Trophoblast cell (in vitro differentiated cells and primary cell): ENCODE results near the gene OR1F1.

Experiments
- DNase-seq, 2 donors: peaks; one replicate each; pipeline ENCODE4 v3.0.0-alpha.2; 2016
- H2AFZ ChIP-seq: 2 replicates; pipeline ENCODE4 v1.6.1; 2013; ENCODE audit warnings: low read length, moderate library complexity, mild to moderate bottlenecking; ENCODE audit not compliant: insufficient read depth, poor library complexity
- H2AK5ac ChIP-seq: 2 replicates; pipeline ENCODE4 v1.6.1; 2013; ENCODE audit warnings: mild to moderate bottlenecking, low read length
- H2BK120ac ChIP-seq: 2 replicates; pipeline ENCODE4 v1.6.1; 2013; ENCODE audit warnings: low read length, mild to moderate bottlenecking, moderate library complexity; ENCODE audit not compliant: insufficient read depth, poor library complexity
- H2BK12ac ChIP-seq: 2 replicates; pipeline ENCODE4 v1.6.1; 2013; ENCODE audit warnings: mild to moderate bottlenecking, low read length, moderate library complexity
- H2BK5ac ChIP-seq: 2 replicates; pipeline ENCODE4 v1.6.1; 2013; ENCODE audit warnings: low read length, low read depth, moderate library complexity, mild to moderate bottlenecking; ENCODE audit not compliant: poor library complexity
- H3K14ac ChIP-seq: 2 replicates; pipeline ENCODE4 v1.6.1; 2013; ENCODE audit warnings: mild to moderate bottlenecking, low read length
- H3K18ac ChIP-seq: 2 replicates; pipeline ENCODE4 v1.6.1; 2013; ENCODE audit warnings: mild to moderate bottlenecking, low read length
- H3K23ac ChIP-seq: 2 replicates; pipeline ENCODE4 v1.6.1; 2013; ENCODE audit warnings: low read length
- H3K27ac ChIP-seq: 2 replicates; pipeline ENCODE4 v1.5.1; 2013; ENCODE audit warnings: low read depth, mild to moderate bottlenecking, inconsistent platforms, low read length, moderate library complexity
- H3K27me3 ChIP-seq: 2 replicates; pipeline ENCODE4 v1.6.1; 2013; ENCODE audit warnings: inconsistent platforms, mild to moderate bottlenecking, low read length, moderate library complexity; ENCODE audit not compliant: insufficient read depth
- H3K36me3 ChIP-seq, 2 experiments: 1 replicate in 1 of 2; 2 replicates in 1 of 2; pipeline ENCODE4 v1.6.1; 2013; ENCODE audit warnings: low read length in 2 of 2, mild to moderate bottlenecking in 2 of 2, moderate library complexity in 1 of 2; ENCODE audit not compliant: insufficient read depth in 2 of 2, control insufficient read depth in 1 of 2
- H3K4ac ChIP-seq: 2 replicates; pipeline ENCODE4 v1.6.1; 2013; ENCODE audit warnings: low read depth, mild to moderate bottlenecking, low read length, moderate library complexity
- H3K4me1 ChIP-seq, 2 experiments: 1 replicate in 1 of 2; 2 replicates in 1 of 2; pipeline ENCODE4 v1.6.1; 2013; ENCODE audit warnings: low read length in 2 of 2, mild to moderate bottlenecking in 2 of 2, moderate library complexity in 1 of 2; ENCODE audit not compliant: insufficient read depth in 2 of 2, control insufficient read depth in 1 of 2
- H3K4me2 ChIP-seq: 2 replicates; pipeline ENCODE4 v1.6.1; 2013; ENCODE audit warnings: inconsistent platforms, mild to moderate bottlenecking, low read length, moderate library complexity
- H3K4me3 ChIP-seq: 2 replicates; pipeline ENCODE4 v1.5.1; 2013; ENCODE audit warnings: mild to moderate bottlenecking, low read depth, low read length, inconsistent platforms
- H3K79me1 ChIP-seq: one replicate; pipeline ENCODE4 v1.6.1; 2013; ENCODE audit warnings: low read length
- H3K79me2 ChIP-seq: 2 replicates; pipeline ENCODE4 v1.6.1; 2013; ENCODE audit warnings: low read length, mild to moderate bottlenecking; ENCODE audit not compliant: control insufficient read depth, insufficient read depth, poor library complexity
- H3K9ac ChIP-seq: 2 replicates; pipeline ENCODE4 v1.6.1; 2013; ENCODE audit warnings: mild to moderate bottlenecking, low read length
- H3K9me3 ChIP-seq: 2 replicates; pipeline ENCODE4 v1.6.1; 2013; ENCODE audit warnings: low read depth, mild to moderate bottlenecking, control low read depth, inconsistent platforms, low read length; ENCODE audit not compliant: insufficient read depth
- H4K12ac ChIP-seq: 2 replicates; pipeline ENCODE4 v1.6.1; 2013; ENCODE audit warnings: low read depth, mild to moderate bottlenecking, low read length, moderate library complexity
- H4K8ac ChIP-seq: 2 replicates; pipeline ENCODE4 v1.6.1; 2013; ENCODE audit warnings: low read depth, mild to moderate bottlenecking, low read length, moderate library complexity
- H4K91ac ChIP-seq: one replicate; pipeline ENCODE4 v1.6.1; 2013; ENCODE audit warnings: low read depth, mild to moderate bottlenecking, low read length, moderate library complexity
- WGBS: extraction: QIAGEN DNeasy Blood & Tissue Kit; methylation state at CpG from one replicate; pipeline ENCODE4 v1.1.7; 2013; ENCODE audit warnings: missing lambda C conversion rate; ENCODE audit not compliant: insufficient read length, insufficient coverage; ENCODE audit errors: extremely low coverage; 5-methylcytosine and 5-hydroxymethylcytosine counted together

Gene OR1F1

DNA sequence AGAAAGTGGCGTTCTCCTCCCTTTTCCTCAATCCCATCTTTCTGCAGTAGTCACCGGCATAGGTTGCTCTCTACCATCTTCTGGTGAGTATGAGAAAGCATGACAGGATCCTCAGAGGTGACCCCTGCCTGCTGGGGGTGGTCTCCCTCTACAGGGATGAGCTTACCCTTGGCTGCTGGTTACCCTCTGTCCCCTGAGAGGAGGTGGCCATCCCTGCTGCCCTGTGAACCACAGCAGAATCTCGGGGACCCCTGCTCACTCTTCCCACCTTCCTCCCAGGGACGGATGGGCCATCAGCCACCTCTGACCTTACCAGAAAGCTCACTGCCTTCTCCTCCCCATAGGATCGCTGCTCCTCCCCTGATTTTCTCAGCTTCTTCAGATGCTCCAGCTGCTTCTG, 60.6 kb downstream of the OR1F1 start:
- H3K4me3 ChIP-seq: no peak overlapping the region
- no peak overlapping the region for H3K23ac ChIP-seq
- H3K79me1 ChIP-seq: no peaks in the 10 kb centered on the region
- DNase-seq: no peak
- no peak overlapping the region for H4K91ac ChIP-seq
- no peak overlapping the region for H4K12ac ChIP-seq
- no peak overlapping the region for H2AFZ ChIP-seq
- no peak overlapping the region for H3K18ac ChIP-seq
- no peak overlapping the region for H4K8ac ChIP-seq
- no peak overlapping the region for H3K4me2 ChIP-seq
- no peak overlapping the region for H2BK120ac ChIP-seq
- H3K4ac ChIP-seq: no peak overlapping the region
- H2BK12ac ChIP-seq: no peak overlapping the region
- no peaks in the 10 kb centered on the region for H3K4me1 ChIP-seq
- H3K27me3 ChIP-seq: no peaks in the 10 kb centered on the region
- H3K9ac ChIP-seq: no peak overlapping the region
- WGBS: no CpG with 5 or more reads among the region's 5 CpGs
- no peaks in the 10 kb centered on the region for H3K36me3 ChIP-seq
- H3K9me3 ChIP-seq: peaks cover 47% of the 10 kb centered on the region
- H3K27ac ChIP-seq: no peak overlapping the region
- H2AK5ac ChIP-seq: no peak overlapping the region
- H2BK5ac ChIP-seq: no peak overlapping the region
- no peaks in the 10 kb centered on the region for H3K79me2 ChIP-seq
- H3K14ac ChIP-seq: no peak overlapping the region

DNA sequence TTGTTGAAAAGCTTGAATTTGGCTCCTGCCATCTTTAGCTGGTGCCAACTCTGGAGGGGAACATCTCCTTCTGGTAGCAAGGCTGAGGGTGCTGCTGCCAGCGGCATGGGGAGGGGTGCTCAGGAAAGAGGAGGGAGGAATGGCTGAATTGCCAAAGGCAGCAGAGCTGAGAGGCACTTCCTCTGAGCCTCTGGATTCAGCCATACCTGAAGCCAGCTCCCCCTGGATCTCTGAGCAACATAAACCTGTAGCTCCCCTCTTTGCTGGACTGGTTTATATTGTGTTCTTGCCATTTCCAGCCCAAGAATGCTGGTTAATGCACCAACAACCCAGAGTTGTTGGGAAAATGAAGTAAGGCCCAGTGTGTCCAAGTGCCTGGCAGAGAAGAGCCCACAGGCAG, 61.0 kb downstream of the OR1F1 start:
- WGBS: no CpG with 5 or more reads among the region's 1 CpG
- no peak overlapping the region for H3K4me3 ChIP-seq

DNA sequence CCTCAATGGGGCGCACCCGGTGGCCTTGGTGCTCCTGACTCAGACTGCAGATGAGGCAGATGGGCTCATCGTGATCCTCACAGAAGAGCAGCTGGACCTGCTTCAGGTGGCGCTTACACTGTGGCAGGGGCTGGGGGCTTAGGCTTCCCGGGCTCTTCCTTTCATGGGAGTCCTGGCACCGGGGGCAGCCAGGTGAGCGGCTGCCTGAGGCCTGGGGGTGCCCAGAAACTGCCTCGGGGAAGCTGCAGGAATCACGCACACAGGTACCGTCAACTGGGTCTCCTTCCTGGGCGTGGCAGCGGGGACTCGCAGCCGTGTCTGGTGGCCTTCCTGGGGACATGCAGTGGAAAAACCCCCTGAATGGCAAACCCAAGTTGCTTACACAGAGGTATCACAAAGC, 61.4 kb downstream of the OR1F1 start:
- H3K9ac ChIP-seq: no peak overlapping the region
- H3K9me3 ChIP-seq: peaks cover 48% of the 10 kb centered on the region
- H3K23ac ChIP-seq: no peak overlapping the region
- no peaks in the 10 kb centered on the region for H3K36me3 ChIP-seq
- H4K8ac ChIP-seq: no peak overlapping the region
- WGBS: no CpG with 5 or more reads among the region's 14 CpGs
- H2AK5ac ChIP-seq: no peak overlapping the region
- H3K4me1 ChIP-seq: no peaks in the 10 kb centered on the region
- no peak overlapping the region for H2BK120ac ChIP-seq
- H3K79me1 ChIP-seq: no peaks in the 10 kb centered on the region
- H3K27me3 ChIP-seq: no peaks in the 10 kb centered on the region
- no peak overlapping the region for H2BK12ac ChIP-seq
- H3K27ac ChIP-seq: no peak overlapping the region
- no peak overlapping the region for H2AFZ ChIP-seq
- no peak overlapping the region for H4K91ac ChIP-seq
- H3K79me2 ChIP-seq: no peaks in the 10 kb centered on the region
- H3K4ac ChIP-seq: no peak overlapping the region
- no peak overlapping the region for H3K4me2 ChIP-seq
- H3K18ac ChIP-seq: no peak overlapping the region
- no peak overlapping the region for H4K12ac ChIP-seq
- H2BK5ac ChIP-seq: no peak overlapping the region
- DNase-seq: no peak
- H3K14ac ChIP-seq: no peak overlapping the region
- H3K4me3 ChIP-seq: no peak overlapping the region

More for the DNA sequence above, 61.0 kb downstream of the OR1F1 start:
- no peak overlapping the region for H3K27ac ChIP-seq
- no peak overlapping the region for H3K23ac ChIP-seq
- H3K36me3 ChIP-seq: no peaks in the 10 kb centered on the region
- H4K12ac ChIP-seq: no peak overlapping the region
- no peaks in the 10 kb centered on the region for H3K27me3 ChIP-seq
- no peak overlapping the region for H2AFZ ChIP-seq
- no peak for DNase-seq
- no peak overlapping the region for H3K9ac ChIP-seq
- no peaks in the 10 kb centered on the region for H3K4me1 ChIP-seq
- no peaks in the 10 kb centered on the region for H3K79me2 ChIP-seq
- H3K9me3 ChIP-seq: peaks cover 47% of the 10 kb centered on the region
- no peak overlapping the region for H3K18ac ChIP-seq
- H3K4ac ChIP-seq: no peak overlapping the region
- no peak overlapping the region for H4K8ac ChIP-seq
- H2BK120ac ChIP-seq: no peak overlapping the region
- H3K14ac ChIP-seq: no peak overlapping the region
- no peaks in the 10 kb centered on the region for H3K79me1 ChIP-seq
- no peak overlapping the region for H2BK5ac ChIP-seq
- H2AK5ac ChIP-seq: no peak overlapping the region
- H2BK12ac ChIP-seq: no peak overlapping the region
- no peak overlapping the region for H3K4me2 ChIP-seq
- no peak overlapping the region for H4K91ac ChIP-seq

DNA sequence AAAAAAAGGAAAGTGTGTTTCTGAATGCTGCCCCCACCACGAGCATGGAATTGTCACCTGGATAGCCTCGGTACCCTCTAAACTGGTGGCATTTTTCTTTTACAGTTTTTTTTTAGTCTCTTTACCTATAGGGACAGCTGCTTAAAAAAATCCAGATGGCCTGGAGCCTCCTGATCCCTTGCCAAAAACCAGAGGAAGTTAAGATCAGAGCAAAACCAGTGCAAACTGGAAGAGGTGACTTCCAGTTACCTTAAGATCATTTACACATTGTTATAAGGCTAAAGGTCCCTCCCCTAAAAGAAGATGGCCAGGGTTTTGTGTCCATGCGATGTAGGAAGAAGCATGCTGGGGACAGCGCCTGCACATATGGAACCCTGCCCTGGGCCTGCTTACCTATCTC, 65.0 kb downstream of the OR1F1 start:
- Histone ChIP-seq H3K4me3 (no peak overlapping the region), H3K79me2 (no peaks in the 10 kb centered on the region), H3K4me2 (no peak overlapping the region), H3K4me1 (no peaks in the 10 kb centered on the region), H2AFZ (no peak overlapping the region), H3K4ac (no peak overlapping the region), H3K27me3 (no peaks in the 10 kb centered on the region), H2AK5ac (no peak overlapping the region), H3K36me3 (no peaks in the 10 kb centered on the region), H4K12ac (no peak overlapping the region), H4K8ac (no peak overlapping the region), H3K79me1 (no peaks in the 10 kb centered on the region), H3K14ac (no peak overlapping the region), H2BK120ac (no peak overlapping the region), H3K23ac (no peak overlapping the region), H4K91ac (no peak overlapping the region), H3K27ac (no peak overlapping the region), H2BK5ac (no peak overlapping the region), H3K18ac (no peak overlapping the region), H2BK12ac (no peak overlapping the region), H3K9ac (no peak overlapping the region), H3K9me3 (peaks cover 47% of the 10 kb centered on the region)
- WGBS: no CpG with 5 or more reads among the region's 4 CpGs
- no peak for DNase-seq
